ENCODE results near the gene VIPR1. TPM values are rescaled to one million over a fixed set of nuclear protein-coding genes. Genes with fewer than 3 reads are reported as not detected.

Gene VIPR1
- total and polyA plus RNA-seq, 4 experiments from 2014 or later = 23.1 to 104 (median 62.0) TPM

DNA sequence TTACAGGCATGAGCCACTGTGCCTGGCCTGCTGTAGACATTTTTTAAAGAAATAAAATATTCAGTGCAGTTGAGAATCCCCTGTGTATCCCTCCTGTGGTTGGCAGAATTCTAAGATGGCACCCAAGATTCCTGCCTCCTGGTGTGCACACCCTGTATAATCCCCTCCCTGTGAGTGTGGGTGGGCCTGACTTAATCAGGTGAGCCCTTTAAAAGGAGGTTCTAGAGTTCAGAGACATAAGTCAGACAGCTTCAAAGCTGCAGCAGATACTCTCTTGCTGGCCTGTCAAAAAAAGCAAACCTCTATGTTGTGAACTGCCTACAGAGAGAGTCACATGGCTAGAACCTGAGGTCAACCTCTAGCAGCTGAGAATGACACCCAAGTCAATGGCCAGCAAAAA, 7.0 kb upstream of the VIPR1 start:
- no peak for DNase-seq

GRCh38 chr3:42497009-42497731, 5.3 kb upstream of the VIPR1 start:
- peaks cover 3 to 17% (median 11%) of the 10 kb centered on the region in 4 donors for H3K4me1 Mint-ChIP-seq
- peaks cover 0 to under 1% of the 10 kb centered on the region in 2 donors for H3K36me3 Mint-ChIP-seq
- no peak for DNase-seq
- peaks cover 6 to 12% of the 10 kb centered on the region in 2 donors for H3K27me3 Mint-ChIP-seq
- H3K4me3 Mint-ChIP-seq = no peak overlapping the region
- peak overlapping the region in 1 of 7 donors; percentile 18 for H3K27ac Mint-ChIP-seq
- Histone ChIP-seq H3K4me1 (ENCODE audit: insufficient read depth, low read length) (peaks cover 13% of the 10 kb centered on the region), H3K4me3 (ENCODE audit: low read length in 2 of 2) (no peak overlapping the region), H3K36me3 (ENCODE audit: insufficient read depth, low read length) (no peaks in the 10 kb centered on the region), H3K27ac (ENCODE audit: low read depth, low read length) (no peak overlapping the region), H3K27me3 (ENCODE audit: insufficient read depth, low read length) (peaks cover 9% of the 10 kb centered on the region), H3K9me3 (ENCODE audit: control insufficient read depth in 1 of 2, low read length in 2 of 2) (no peaks in the 10 kb centered on the region)
- intact Hi-C loops (cut with micrococcal nuclease) = no loop called here
- no peaks in the 10 kb centered on the region for H3K9me3 Mint-ChIP-seq
- CTCF ChIA-PET (ENCODE audit: partially characterized antibody) = interaction anchor here (0.6 to 3.1 kb wide), 5 partner anchors 11 to 51 kb away, joined by 3 to 14 read pairs (median 7); no protein-coding TSS in a partner anchor
- POLR2A ChIA-PET (ENCODE audit: partially characterized antibody) = no interaction called here

More for the DNA sequence above, 7.0 kb upstream of the VIPR1 start:
- H3K9me3 Mint-ChIP-seq = no peaks in the 10 kb centered on the region
- Histone ChIP-seq H3K27ac (ENCODE audit: low read depth, low read length) (no peak overlapping the region), H3K9me3 (ENCODE audit: control insufficient read depth in 1 of 2, low read length in 2 of 2) (no peaks in the 10 kb centered on the region), H3K36me3 (ENCODE audit: insufficient read depth, low read length) (no peaks in the 10 kb centered on the region), H3K4me1 (ENCODE audit: insufficient read depth, low read length) (no peaks in the 10 kb centered on the region), H3K27me3 (ENCODE audit: insufficient read depth, low read length) (peaks cover 1% of the 10 kb centered on the region), H3K4me3 (ENCODE audit: low read length in 2 of 2) (no peak overlapping the region)
- H3K4me1 Mint-ChIP-seq = peaks cover 0 to 2% (median 1%) of the 10 kb centered on the region in 4 donors
- H3K4me3 Mint-ChIP-seq = no peak overlapping the region
- no peaks in the 10 kb centered on the region for H3K36me3 Mint-ChIP-seq
- H3K27ac Mint-ChIP-seq = peak overlapping the region in 1 of 7 donors; percentile 23
- POLR2A ChIA-PET (ENCODE audit: partially characterized antibody) = no interaction called here
- CTCF ChIA-PET (ENCODE audit: partially characterized antibody) = interaction anchor here (3.1 kb wide), 1 partner anchor 52 kb away, joined by 11 read pairs; no protein-coding TSS in a partner anchor
- intact Hi-C loops (cut with micrococcal nuclease) = no loop called here
- peaks cover under 1 to 9% of the 10 kb centered on the region in 2 donors for H3K27me3 Mint-ChIP-seq

DNA sequence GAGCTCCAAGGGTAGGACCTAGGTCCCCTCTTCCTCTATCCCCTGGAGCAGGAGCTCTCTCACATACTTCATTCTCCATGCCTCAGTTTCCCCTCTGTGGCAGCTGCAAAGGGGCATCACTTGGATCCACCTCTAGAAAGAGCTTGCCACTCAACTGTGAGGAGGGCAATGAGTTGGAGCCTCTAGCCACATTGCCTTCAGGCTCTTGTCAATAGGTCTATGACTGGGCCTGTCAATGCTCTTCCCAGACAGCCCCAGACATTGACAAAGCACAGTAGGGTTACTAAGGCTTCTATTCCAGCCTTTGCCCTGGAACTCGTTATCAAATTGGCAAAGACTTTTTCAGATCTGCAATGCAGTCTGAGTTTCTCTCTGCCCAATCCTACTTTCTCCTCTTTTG, 4.4 kb upstream of the VIPR1 start:
- Histone ChIP-seq H3K4me1 (ENCODE audit: insufficient read depth, low read length) (peaks cover 16% of the 10 kb centered on the region), H3K9me3 (ENCODE audit: control insufficient read depth in 1 of 2, low read length in 2 of 2) (no peaks in the 10 kb centered on the region), H3K36me3 (ENCODE audit: insufficient read depth, low read length) (no peaks in the 10 kb centered on the region), H3K27me3 (ENCODE audit: insufficient read depth, low read length) (peaks cover 9% of the 10 kb centered on the region), H3K4me3 (ENCODE audit: low read length in 2 of 2) (no peak overlapping the region), H3K27ac (ENCODE audit: low read depth, low read length) (no peak overlapping the region)
- ChIA-PET CTCF (ENCODE audit: partially characterized antibody) (interaction anchor here (0.7 to 3.1 kb wide), 5 partner anchors 37 to 54 kb away, joined by 3 to 14 read pairs (median 7); no protein-coding TSS in a partner anchor), POLR2A (ENCODE audit: partially characterized antibody) (no interaction called here)
- intact Hi-C loops (cut with micrococcal nuclease) = no loop called here
- peaks cover 7 to 23% (median 14%) of the 10 kb centered on the region in 4 donors for H3K4me1 Mint-ChIP-seq
- peaks cover 7 to 12% of the 10 kb centered on the region in 2 donors for H3K27me3 Mint-ChIP-seq
- no peak overlapping the region for H3K27ac Mint-ChIP-seq
- H3K4me3 Mint-ChIP-seq = peak overlapping the region in 1 of 8 donors; percentile 2
- no peak for DNase-seq
- H3K9me3 Mint-ChIP-seq = no peaks in the 10 kb centered on the region
- H3K36me3 Mint-ChIP-seq = peaks cover 0 to 4% of the 10 kb centered on the region in 2 donors

- Mint-ChIP-seq H3K4me1 (peaks cover 16 to 32% (median 22%) of the 10 kb centered on the region in 4 donors), H3K9me3 (no peaks in the 10 kb centered on the region), H3K27me3 (peaks cover 7 to 12% of the 10 kb centered on the region in 2 donors), H3K4me3 (no peak overlapping the region), H3K36me3 (peaks cover 0 to 8% of the 10 kb centered on the region in 2 donors), H3K27ac (no peak overlapping the region)
- no peaks in the 10 kb centered on the region for H3K9me3 ChIP-seq (ENCODE audit: control insufficient read depth in 1 of 2, low read length in 2 of 2)
- CTCF ChIA-PET (ENCODE audit: partially characterized antibody) = interaction anchor here (2.1 to 2.8 kb wide), 2 partner anchors 39 to 40 kb away, joined by 7 to 14 read pairs; no protein-coding TSS in a partner anchor
- DNase-seq = no peak
- POLR2A ChIA-PET (ENCODE audit: partially characterized antibody) = no interaction called here
- no peak overlapping the region for H3K4me3 ChIP-seq (ENCODE audit: low read length in 2 of 2)
- H3K27me3 ChIP-seq (ENCODE audit: insufficient read depth, low read length) = peaks cover 9% of the 10 kb centered on the region
- intact Hi-C loops (cut with micrococcal nuclease) = no loop called here
- no peaks in the 10 kb centered on the region for H3K36me3 ChIP-seq (ENCODE audit: insufficient read depth, low read length)
- H3K4me1 ChIP-seq (ENCODE audit: insufficient read depth, low read length) = peaks cover 25% of the 10 kb centered on the region
- no peak overlapping the region for H3K27ac ChIP-seq (ENCODE audit: low read depth, low read length)
Measured at GRCh38 chr3:42498791-42499477, 3.5 kb upstream of the VIPR1 start.

- Histone ChIP-seq H3K27me3 (ENCODE audit: insufficient read depth, low read length) (peaks cover 9% of the 10 kb centered on the region), H3K4me3 (ENCODE audit: low read length in 2 of 2) (no peak overlapping the region), H3K9me3 (ENCODE audit: control insufficient read depth in 1 of 2, low read length in 2 of 2) (no peaks in the 10 kb centered on the region), H3K4me1 (ENCODE audit: insufficient read depth, low read length) (peaks cover 30% of the 10 kb centered on the region), H3K27ac (ENCODE audit: low read depth, low read length) (no peak overlapping the region), H3K36me3 (ENCODE audit: insufficient read depth, low read length) (no peaks in the 10 kb centered on the region)
- H3K4me1 Mint-ChIP-seq = peaks cover 19 to 38% (median 27%) of the 10 kb centered on the region in 4 donors
- intact Hi-C loops (cut with micrococcal nuclease) = no loop called here
- DNase-seq = no peak
- peaks cover 7 to 12% of the 10 kb centered on the region in 2 donors for H3K27me3 Mint-ChIP-seq
- ChIA-PET CTCF (ENCODE audit: partially characterized antibody) (interaction anchor here (2.1 to 2.8 kb wide), 2 partner anchors 38 to 40 kb away, joined by 7 to 14 read pairs; no protein-coding TSS in a partner anchor), POLR2A (ENCODE audit: partially characterized antibody) (no interaction called here)
- no peak overlapping the region for H3K27ac Mint-ChIP-seq
- H3K36me3 Mint-ChIP-seq = peaks cover 0 to 8% of the 10 kb centered on the region in 2 donors
- H3K9me3 Mint-ChIP-seq = no peaks in the 10 kb centered on the region
- peak overlapping the region in 2 of 8 donors; percentile 40 to 49 for H3K4me3 Mint-ChIP-seq
Measured at GRCh38 chr3:42499478-42499871, 3.0 kb upstream of the VIPR1 start.

DNA sequence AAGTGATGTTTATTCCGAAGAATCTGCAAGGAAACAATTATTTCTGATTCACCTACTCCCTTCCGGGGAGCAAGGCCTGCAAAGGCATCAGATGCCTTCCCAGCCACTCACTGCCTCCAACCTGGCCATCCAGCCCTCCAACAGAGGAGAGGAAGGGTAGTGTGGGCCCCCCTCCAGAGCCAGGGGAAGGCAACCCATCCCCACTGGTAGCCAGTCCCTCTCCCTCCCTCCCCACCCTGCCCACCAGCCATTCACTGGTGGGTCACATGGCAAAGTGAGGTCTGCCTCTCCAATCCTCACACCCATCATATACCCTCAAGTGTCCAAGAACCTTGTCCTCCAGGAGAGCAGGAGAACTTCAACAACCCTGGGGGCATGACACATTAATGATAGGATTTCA, 2.4 kb upstream of the VIPR1 start:
- H3K36me3 ChIP-seq (ENCODE audit: insufficient read depth, low read length) = no peaks in the 10 kb centered on the region
- H3K36me3 Mint-ChIP-seq = peaks cover 0 to 8% of the 10 kb centered on the region in 2 donors
- peaks cover 30% of the 10 kb centered on the region for H3K4me1 ChIP-seq (ENCODE audit: insufficient read depth, low read length)
- no peak overlapping the region for H3K27ac Mint-ChIP-seq
- H3K4me1 Mint-ChIP-seq = peaks cover 19 to 38% (median 28%) of the 10 kb centered on the region in 4 donors
- peak overlapping the region in 3 of 8 donors; percentile 4 to 76 (median 59) for H3K4me3 Mint-ChIP-seq
- no peak overlapping the region for H3K27ac ChIP-seq (ENCODE audit: low read depth, low read length)
- peaks cover 9% of the 10 kb centered on the region for H3K27me3 ChIP-seq (ENCODE audit: insufficient read depth, low read length)
- intact Hi-C loops (cut with micrococcal nuclease) = loop anchor here (5.0 kb wide), 1 partner anchor 257 kb away; no protein-coding TSS in a partner anchor
- ChIA-PET POLR2A (ENCODE audit: partially characterized antibody) (interaction anchor here (3.8 kb wide), 1 partner anchor 36 kb away, joined by 75 read pairs; no protein-coding TSS in a partner anchor), CTCF (ENCODE audit: partially characterized antibody) (interaction anchor here (1.4 to 50.4 kb wide), 7 partner anchors 10 to 77 kb away, joined by 3 to 1823 read pairs (median 15); no protein-coding TSS in a partner anchor)
- no peak overlapping the region for H3K4me3 ChIP-seq (ENCODE audit: low read length in 2 of 2)
- no peak for DNase-seq
- H3K9me3 ChIP-seq (ENCODE audit: control insufficient read depth in 1 of 2, low read length in 2 of 2) = no peaks in the 10 kb centered on the region
- H3K9me3 Mint-ChIP-seq = no peaks in the 10 kb centered on the region
- H3K27me3 Mint-ChIP-seq = peaks cover 7 to 12% of the 10 kb centered on the region in 2 donors
